Body of pancreas (tissue), 4 donors: ENCODE results near the gene CMIP.

ENCODE experiments used
- CTCF ChIP-seq, 7 experiments: fragments of 450-650 bp in 4 of 7; fragments of 200-600 bp in 3 of 7; sonication (generic) in 3 of 7; IDR thresholded peaks; one replicate each; pipeline ENCODE4 v1.5.1; 2016 to 2019; ENCODE audit warnings: antibody characterized with exemption in 7 of 7
- POLR2A ChIP-seq, 3 donors: fragments of 450-650 bp; IDR thresholded peaks; one replicate each; pipeline ENCODE4 v1.6.1; 2016; ENCODE audit warnings: antibody characterized with exemption in 3 of 3, mild to moderate bottlenecking in 2 of 3

- no peak for TF ChIP-seq POLR2A (IDR thresholded peaks at IDR 0.05)
- TF ChIP-seq CTCF (IDR thresholded peaks at IDR 0.05) = no peak
Measured at GRCh38 chr16:81649561-81650184, 205.1 kb downstream of the CMIP start.
